ENCODE data around the gene CH25H.
"Not testable (repeated sequence)": the region's sequence is repeated elsewhere in the genome, so short reads cannot be mapped to it uniquely, and the experiment has no call there.

Gene CH25H

DNA sequence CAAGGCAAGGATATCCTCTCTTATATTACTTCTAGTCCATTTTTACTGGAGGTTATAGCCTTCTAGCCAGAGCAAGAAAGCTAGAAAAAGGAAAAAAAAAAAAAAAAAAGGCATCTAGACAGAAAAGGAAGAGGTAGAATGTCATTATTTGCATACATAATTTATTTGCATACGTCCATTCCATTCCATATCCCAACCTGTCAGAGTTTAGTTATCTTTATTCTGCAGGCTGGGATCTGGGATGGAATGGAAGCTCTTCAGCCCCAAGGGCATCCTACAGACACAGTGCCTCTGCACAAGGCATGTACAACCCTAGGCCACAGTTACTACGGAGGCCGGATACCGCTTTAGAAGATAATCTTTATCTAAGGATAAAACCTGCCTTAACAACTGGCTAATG lies 9.6 kb downstream of the CH25H start:
- DNase-seq (ENCODE audit: low spot score) = no peak

DNA sequence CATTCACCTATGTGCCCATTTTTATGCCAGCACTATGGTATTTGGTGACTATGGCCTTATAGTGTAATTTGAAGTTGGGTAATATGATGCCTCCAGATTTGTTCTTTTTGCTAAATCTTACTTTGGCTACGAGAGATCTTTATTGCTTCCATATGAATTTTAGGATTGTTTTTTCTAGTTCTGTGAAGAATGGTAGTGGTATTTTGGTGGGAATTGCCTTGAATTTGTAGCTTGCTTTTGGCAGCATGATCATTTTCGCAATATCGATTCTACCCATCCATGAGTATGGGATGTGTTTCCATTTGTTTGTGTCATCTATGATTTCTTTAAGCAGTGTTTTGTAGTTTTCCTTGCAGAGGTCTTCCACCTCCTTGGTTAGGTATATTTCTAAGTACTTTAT lies 15.8 kb downstream of the CH25H start:
- not testable (repeated sequence) for DNase-seq (ENCODE audit: low spot score)

DNA sequence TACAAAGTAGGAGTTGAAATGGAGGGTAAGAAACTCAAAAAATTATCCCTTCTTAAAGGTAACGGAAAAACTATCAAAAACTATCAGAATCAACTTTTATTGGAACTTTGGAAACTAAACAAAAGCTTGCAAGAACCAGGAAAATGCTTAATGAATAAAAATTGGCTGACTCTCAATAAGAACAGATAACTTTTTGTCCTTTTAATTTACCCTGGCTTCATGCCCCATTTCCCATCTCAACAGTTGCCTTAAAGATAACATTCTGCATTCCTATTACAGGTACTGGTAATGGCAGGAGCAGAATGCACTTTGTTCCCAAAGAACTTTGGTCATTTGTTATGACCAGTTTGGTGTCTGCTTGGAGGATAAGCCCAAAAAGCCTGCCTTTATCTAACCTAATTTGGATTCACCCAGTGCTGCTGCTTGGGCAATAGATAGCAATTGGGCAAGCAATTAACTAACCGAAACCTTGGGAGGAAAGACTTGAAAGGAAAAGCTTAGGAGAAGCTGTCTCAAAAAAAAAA lies 17.8 kb downstream of the CH25H start:
- no peak for DNase-seq (ENCODE audit: low spot score)

DNA sequence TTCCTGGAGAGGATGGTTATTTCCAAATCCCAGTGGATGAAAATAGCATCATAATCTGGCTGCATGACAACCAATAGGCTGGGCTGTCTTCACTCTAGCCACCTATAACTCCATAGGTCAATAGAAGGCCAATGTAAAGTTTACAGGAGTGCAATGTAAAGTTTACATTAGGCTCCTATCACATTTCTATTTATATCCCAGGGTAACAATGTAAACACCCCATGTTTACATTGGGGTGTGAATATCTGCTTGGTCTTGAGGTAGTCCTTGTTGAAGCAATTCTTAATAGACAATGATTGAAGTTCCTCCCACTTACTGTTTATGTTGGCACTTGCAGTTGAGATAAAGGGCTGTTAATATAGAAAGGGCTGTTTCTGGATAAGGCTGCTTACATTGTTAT lies 21.5 kb downstream of the CH25H start:
- no peak for DNase-seq (ENCODE audit: low spot score)

DNA sequence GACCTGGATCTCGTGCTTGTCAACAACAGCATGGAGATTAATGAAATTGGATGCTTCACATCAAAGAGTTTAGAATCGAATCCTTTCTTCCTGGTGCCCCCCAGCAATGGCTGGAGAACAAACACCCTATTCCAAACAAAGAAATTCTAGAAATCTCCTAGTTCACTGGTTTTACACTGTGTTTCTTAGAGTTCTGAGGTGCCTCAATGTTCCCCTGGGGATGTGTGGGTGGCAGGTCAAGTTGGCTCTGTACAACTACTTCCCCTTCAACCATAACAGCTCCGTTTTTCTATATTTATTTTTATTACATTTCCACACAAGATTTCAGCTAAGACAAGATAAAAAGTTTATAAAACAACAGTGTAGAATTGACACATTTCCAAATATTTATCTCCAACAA lies 22.5 kb downstream of the CH25H start:
- DNase-seq (ENCODE audit: low spot score) = no peak

DNA sequence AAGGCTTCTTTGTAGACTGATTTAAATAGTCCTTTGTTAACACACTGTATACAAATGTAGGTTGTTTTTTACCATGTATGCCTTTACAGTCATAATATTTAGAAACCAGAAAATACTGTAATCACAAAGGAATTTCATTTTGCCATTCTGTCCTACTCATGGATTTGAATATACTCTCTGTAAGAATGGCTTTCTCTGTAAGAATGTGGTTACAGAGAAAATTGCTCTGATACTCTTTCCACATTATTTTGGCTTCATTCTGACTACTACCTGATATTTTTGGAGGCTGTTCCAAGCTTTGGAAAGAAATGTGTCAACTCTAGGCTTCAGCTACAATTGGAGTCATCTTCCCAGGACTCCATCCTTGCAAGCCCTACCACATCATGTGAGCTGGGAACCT lies 23.5 kb downstream of the CH25H start:
- no peak for DNase-seq (ENCODE audit: low spot score)

DNA sequence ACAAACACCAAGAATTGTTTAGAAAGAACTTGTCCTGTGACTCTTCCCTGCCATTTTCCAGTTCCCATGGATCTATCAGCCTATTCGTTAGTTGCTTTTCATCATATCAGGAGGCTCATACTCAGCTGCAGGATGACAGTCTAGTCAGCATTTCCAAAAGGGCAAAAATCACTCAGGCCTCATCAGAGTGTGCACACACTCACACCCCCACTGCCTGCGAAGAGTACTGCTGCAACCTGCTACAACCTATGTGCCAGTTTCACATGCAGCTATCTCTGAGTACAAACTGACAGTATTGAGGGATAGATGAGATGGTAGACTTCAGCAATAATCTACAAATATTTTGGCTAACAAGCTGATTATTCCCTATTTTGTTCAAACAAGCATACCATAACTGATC lies 24.2 kb downstream of the CH25H start:
- DNase-seq (ENCODE audit: low spot score) = no peak

DNA sequence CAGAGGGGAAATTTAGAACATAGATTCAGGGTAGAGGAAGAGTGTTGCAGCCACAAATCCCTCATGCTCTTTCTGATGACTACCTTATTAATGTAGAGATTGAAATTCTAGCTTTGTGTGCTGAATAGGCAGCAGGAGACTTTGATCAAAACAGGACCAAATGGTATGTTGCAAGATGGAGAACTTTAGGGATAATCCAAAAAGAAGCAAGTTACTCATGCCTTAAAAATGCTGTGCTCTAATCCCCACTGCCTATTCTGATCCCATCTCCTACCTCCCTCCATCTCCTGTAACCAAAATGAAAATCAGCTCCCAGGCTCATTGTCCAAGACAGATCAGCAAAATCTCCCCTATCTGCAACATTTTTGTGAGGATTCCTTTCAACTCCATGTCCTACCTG lies 31.3 kb downstream of the CH25H start:
- DNase-seq (ENCODE audit: low spot score) = no peak

DNA sequence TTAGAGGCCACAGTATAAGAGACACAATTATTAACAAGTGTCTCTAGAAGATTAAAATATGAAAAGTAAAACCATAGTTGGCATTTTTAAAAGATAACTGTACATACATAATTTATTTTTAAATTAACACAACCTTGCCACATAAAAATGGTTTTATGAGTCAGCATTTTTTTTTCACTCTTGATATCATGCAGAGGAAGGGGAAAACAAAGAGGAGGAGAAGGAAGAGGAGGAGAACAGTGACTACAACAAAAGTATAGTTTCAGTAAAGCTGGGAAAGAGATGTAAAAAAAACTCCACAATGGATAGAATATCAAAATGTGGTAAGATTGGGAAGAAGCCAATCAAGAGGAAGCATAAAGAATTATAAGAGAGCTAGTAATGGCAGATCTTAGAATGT lies 34.0 kb downstream of the CH25H start:
- no peak for DNase-seq (ENCODE audit: low spot score)

DNA sequence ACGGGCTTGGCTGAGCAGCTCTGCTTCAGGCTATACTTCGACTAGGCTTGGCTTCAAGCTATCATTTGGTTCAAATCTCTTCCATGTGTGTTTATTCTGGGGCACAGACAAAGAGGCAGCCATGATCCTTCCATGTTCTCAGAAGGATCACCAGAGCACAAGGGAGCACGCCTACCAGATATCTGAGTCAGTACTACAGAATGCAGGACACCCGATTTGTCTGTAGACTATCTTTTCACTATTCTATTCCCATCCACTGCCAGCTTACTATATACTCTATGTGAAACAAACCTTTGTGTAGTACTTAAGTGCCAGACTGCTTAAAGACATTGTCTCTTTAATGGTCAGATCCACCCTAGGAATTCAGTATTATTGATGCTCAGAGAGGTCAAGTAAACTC lies 35.1 kb downstream of the CH25H start:
- DNase-seq (ENCODE audit: low spot score) = no peak

DNA sequence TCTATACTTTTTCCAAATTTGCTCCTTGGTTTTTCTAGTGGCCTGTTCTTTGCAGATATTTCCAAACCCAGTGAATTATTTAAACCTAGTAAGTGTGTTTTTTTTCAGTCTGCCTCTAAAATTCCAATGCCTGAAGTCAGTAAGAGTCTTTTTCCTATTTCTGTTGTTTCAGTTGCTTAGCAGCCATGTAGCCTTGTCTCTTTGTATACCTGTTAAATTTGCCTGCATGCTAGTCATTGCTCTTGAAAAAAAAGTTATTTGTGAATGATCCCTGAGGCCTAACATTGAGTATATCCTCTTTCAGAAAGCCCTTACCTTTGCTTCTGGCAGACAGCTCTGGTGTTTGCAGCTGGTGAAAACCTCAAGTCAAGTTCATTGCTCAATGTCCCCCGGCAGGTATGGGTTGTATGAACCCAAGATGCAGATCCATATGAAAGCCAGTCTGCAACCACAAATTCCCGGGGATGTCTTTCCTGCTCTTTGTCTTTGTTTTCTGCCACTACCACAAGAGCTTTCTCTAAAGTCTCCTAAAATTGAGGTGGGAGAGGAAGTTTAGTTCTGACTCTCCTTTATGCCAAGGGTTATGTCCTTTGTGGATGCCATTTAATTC lies 35.7 kb downstream of the CH25H start:
- no peak for DNase-seq (ENCODE audit: low spot score)

DNA sequence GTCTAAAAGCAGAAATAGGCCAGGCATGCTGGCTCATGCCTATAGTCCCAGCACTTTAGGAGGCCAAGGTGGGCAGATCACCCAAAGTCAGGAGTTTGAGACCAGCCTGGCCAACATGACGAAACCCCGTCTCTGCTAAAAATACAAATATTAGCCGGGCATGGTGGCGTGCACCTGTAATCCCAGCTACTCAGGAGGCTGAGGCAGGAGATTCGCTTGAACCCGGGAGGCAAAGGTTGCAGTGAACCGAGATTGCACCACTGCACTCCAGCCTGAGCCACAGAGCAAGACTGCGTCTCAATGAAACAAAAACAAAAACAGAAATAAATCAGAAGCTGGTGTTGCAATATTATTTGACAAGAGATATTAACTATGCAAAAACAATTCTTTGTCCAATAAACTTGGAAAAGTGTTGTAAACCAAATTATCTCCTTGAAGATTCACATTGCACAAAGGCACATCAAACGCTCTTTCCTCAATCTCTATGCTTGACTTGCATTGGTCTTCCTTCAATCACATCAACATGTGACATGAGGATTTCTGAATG lies 38.7 kb downstream of the CH25H start:
- not testable (repeated sequence) for DNase-seq (ENCODE audit: low spot score)

DNA sequence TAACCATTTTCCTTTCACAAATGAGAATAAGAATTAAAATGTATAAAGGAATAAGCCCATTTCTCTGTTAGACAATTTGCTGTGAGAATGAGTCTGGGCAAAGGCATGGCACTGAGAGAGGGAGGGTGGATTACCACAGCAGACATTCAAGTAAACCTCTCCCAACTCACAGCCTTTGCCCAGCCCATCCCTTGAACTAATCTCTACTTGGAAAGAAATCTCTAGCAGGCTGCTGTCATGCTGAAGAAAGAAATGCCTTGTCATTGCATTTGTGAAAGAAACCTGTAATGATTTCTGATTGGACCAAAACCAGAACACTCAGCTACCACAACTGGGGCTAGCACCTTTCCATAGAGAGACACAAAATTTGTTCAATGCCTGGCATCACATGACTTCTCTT lies 39.2 kb downstream of the CH25H start:
- no peak for DNase-seq (ENCODE audit: low spot score)

DNA sequence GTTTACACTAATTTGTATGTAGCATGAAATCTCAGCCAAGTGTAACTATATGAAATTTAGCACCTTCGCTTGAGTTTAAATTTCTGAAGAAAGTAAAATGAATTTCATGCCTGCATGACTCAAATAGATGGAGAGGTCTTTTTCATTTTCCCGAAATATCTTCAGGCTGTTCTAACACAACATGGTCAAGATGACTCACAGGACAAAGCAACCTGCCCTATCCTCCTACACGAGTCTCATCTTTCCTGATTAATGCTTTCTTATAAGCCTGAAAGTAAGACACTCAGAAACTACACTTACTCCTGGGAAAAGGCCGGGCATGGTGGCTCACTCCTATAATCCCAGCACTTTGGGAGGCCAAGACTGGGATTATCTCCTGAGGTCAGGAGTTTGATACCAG lies 41.2 kb downstream of the CH25H start:
- no peak for DNase-seq (ENCODE audit: low spot score)

DNA sequence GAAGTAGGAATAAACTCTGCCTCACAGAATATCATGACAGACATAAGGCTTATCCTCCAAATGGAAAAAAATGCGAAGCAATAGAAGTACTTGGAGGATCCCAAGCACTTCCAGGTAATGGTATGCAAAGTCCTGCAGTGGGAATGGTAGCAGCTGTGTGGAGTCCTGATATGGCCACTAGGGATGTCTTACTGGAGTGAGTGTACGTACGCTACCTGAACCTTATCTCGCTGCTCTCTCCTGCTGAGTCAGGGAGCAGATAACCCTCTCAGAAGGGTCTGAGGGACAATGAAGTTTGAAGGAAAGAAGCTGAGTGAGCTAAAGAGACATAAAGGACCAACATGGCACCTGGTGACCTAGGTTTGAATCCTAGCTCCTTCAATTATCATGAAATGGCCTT lies 42.2 kb downstream of the CH25H start:
- DNase-seq (ENCODE audit: low spot score) = no peak

DNA sequence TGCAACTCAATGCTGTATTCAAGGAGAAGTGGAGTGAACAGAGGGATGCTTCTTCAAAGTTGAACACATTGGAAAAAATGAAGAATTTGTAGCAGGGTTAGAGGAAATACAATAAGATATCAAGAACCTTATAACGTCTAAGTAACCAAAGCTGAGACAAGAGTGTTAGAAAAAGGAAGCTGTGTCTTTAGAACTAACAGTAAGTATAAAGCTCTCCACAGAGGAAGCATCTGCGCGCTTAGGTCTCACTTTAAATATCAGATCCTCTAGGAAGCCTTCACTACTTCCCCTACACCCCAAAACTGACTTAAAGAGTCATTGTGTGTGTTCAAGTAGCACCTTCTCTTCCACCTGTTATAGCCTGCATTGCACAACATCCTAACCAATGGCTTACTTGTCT lies 43.0 kb downstream of the CH25H start:
- no peak for DNase-seq (ENCODE audit: low spot score)

DNA sequence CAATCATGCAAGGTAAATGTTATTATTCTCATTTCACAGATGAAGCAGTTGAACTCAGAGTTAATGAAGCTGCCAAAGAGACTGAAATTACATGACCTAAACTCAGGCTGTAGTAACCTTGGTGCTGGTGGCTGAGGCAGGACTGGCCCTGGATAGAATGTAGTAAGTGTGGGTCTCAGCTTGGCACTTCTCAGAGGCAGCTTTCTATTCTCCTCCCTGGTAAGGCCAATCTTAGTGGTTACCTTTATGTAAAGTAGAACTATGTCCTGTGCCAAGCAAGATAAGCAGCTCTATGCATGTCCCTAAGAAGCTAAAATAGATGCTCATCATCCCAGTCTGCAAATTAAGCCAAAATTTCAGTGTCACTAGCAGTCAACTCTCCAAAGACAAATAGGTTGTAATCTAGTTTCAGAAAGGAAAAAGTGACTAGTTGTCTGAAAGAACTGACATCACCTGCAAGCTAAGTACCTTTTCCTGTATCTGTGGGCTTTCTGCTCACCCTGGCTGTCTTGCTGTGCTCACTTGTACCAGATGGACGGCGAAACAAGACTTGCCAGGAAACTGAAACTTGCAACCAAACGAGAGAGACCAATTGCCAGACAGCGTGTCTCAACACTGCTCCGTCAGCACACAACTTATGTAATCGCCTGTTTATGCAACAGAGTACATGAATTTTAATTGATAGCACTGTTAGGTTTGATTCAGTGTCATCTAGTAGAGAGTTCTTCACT lies 43.7 kb downstream of the CH25H start:
- DNase-seq (ENCODE audit: low spot score) = no peak

DNA sequence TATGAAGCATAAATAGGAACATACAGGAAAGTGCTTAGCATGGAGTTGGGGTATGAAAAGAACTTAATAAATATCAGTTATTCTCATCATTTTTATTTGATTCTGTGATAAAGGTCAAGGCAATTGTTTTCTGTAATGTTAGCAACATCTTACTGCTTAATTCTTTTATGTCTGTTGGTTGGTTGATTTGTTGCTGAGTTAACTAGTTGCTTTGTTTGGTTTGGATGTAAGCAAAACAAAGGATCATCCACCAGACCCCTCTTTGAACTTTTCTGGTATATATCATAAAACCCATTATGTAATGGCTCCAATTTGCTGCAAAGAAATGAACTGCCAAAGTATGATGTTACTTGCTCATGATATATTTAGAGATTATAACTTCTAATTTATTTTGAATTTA lies 44.5 kb downstream of the CH25H start:
- DNase-seq (ENCODE audit: low spot score) = no peak

DNA sequence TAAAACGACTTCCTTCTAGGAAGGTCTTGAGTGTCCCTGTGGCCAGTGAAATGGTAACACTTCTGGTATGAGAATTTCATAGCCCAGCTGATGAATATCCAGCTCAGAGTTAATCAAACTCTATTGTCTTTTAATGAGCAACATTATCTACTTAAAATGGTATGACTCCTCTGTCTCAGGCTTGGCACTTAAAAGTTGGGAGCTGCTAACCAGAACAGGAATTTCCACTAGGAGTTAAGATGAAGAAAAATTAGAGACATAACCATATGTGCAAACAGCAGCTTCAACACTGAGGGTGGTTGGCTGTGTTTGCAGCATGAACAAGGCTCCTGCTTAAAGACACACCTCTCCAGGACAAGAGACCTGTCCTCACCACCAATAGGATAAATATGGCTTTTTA lies 46.8 kb downstream of the CH25H start:
- DNase-seq (ENCODE audit: low spot score) = no peak

DNA sequence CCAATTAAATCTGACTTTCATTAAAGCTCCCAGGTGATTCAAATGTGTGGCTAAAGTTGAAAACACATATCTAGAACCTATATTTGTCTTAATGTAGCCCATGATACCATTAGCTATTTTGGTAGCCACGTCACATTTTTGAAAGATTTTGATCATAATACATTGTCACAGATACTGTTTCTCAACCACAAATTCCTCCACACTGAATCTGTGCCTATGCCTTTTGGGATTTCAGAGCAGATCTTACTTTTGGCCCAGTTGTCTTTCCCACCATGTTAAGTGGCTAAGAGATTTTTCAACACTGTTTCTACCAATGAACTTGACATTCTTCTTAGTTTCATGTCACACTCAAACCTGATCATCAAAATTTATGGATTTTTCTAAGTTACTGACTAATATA lies 47.4 kb downstream of the CH25H start:
- no peak for DNase-seq (ENCODE audit: low spot score)

DNA sequence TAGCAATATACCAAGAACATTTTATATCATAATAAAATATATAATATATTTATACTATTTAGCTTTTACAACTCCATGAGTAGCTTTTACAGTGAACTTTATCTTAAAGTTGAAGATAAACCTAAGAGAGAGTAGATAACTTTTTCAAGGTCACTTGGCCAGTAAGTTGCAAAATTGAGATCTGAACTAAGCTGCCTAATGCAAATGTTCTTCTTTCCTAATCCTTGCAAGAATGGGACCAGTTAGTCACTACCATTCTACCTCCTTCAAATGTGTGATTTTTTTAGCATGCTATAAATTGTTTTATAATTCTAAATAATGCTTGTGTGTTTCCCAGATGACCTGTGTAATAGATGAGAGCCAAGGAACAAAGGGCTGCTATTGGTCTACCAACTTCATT lies 47.8 kb downstream of the CH25H start:
- DNase-seq (ENCODE audit: low spot score) = no peak

DNA sequence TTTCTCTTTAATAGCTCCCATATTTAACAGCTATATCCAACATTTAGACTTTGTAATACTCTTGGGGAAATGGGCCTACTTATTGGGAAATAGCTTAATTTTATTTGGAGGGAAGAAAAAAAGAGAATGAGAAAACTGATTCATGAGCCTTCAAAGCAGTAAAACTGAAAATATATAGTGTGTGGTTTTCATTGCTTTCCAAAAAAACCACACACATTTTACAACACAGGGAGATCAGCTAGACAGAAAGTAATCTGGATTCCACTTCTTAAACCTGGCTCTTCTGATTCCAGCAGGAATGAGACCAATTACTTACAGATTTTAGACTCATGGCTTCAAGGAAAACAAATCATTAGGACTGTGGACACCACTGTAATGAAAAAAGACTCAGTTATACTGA lies 48.7 kb downstream of the CH25H start:
- DNase-seq (ENCODE audit: low spot score) = no peak

DNA sequence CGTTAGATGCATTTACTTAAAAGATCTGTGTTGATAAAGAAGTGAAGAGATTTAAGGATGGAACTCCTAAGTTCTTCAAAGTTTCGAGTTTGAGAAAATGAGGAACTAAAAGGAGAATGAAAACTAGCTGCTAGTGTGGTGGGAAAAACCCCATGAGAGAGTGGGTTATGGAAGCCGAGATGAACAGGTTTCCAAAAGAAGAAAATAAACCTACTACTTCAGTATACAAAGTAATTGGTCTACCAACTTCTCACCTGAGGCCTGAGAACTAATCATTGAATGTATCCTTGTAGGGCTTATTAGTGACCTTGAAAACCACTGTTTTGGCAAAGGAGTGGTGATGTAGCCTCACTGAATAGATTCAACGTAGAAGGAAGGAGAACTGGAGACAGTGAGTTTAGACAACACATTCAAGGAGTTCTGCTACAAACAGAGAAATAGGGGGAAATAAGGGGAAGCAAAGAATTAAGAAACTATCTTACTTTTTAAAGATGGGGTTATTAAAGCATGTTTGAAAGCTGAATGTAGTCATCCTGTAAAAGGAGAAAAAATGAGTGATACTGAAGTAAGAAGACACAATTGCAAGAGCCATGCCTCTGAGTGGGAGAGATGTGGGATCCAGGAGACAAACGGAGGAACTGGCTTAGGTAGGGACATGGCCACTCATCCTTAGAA lies 50.8 kb downstream of the CH25H start:
- DNase-seq (ENCODE audit: low spot score) = no peak
